HCT116 (cell line): ENCODE measurements around the gene ARID5A. TPM values are rescaled to one million over a fixed set of nuclear protein-coding genes. Genes with fewer than 3 reads are reported as not detected.

Source experiments
- ATAC-seq: fragments of 200-7000 bp; cut with Tn5 transposase; 2 replicates; pipeline ENCODE4 v1.9.1; 2020; ENCODE audit warnings: mild to moderate bottlenecking, moderate library complexity
- BruUV-seq: library from RNA; stranded (reverse); fragments of 400-500 nt; replicated peaks from 2 replicates; lab custom pipeline; 2021; lab: Mats Ljungman, UMichigan
- CTCF ChIA-PET: fragments of 300-600 bp; sonication (Branson Sonifier 250); formaldehyde crosslinking; loops from one replicate; lab custom pipeline; 2021; ENCODE audit warnings: antibody characterized with exemption; lab: Charles Lee
- POLR2A ChIA-PET: fragments of 300-600, 350-600 bp; sonication (Branson Sonifier 250); formaldehyde crosslinking; loops from one replicate; lab custom pipeline; 2021; ENCODE audit warnings: antibody characterized with exemption; lab: Charles Lee
- RAD21 ChIA-PET, 2 experiments: fragments of 300-600 bp; sonication (Branson Sonifier 250); formaldehyde crosslinking; loops; one replicate each; lab custom pipeline; 2023; ENCODE audit warnings: low total read pairs in 2 of 2; ENCODE audit not compliant: uncharacterized antibody in 2 of 2, unreplicated experiment in 2 of 2, low non-redundant PET in 1 of 2; lab: Charles Lee
- DNase-seq: peaks from one replicate; pipeline ENCODE4 v3.0.0-alpha.2; 2010; ENCODE audit warnings: low read depth, low spot score
- H2AFZ ChIP-seq: fragments of 200-600 bp; shearing (Covaris generic), sonication (generic); 2 replicates; pipeline ENCODE4 v1.6.1; 2017; ENCODE audit warnings: low read depth, mixed run types, mixed read lengths, antibody characterized with exemption, low read length; ENCODE audit not compliant: poor library complexity, severe bottlenecking
- H3K27ac ChIP-seq: 2 replicates; pipeline ENCODE4 v1.5.1; 2012; ENCODE audit warnings: low read depth, low read length
- H3K27me3 ChIP-seq: fragments of 200-600 bp; sonication (generic); 2 replicates; pipeline ENCODE4 v1.6.1; 2016; ENCODE audit warnings: mixed run types, low read length, mixed read lengths; ENCODE audit not compliant: insufficient read depth
- H3K36me3 ChIP-seq, 2 experiments: fragments of 200-500 bp in 1 of 2; fragments of 200-600 bp in 1 of 2; sonication (Bioruptor generic) in 1 of 2; sonication (generic) in 1 of 2; 2 replicates each; pipeline versions ENCODE4 v1.5.1 to v1.6.1; 2014 to 2016; ENCODE audit warnings: low read length in 2 of 2, inconsistent platforms in 1 of 2, mixed read lengths in 1 of 2, mixed run types in 1 of 2; ENCODE audit not compliant: insufficient read depth in 2 of 2, control insufficient read depth in 1 of 2
- H3K4me1 ChIP-seq, 2 experiments: fragments of 200-600 bp in 1 of 2; sonication (generic) in 1 of 2; 2 replicates each; pipeline versions ENCODE4 v1.5.1 to v1.6.1; 2012 to 2017; ENCODE audit warnings: low read length in 2 of 2, inconsistent platforms in 1 of 2, mild to moderate bottlenecking in 1 of 2, mixed read lengths in 1 of 2, mixed run types in 1 of 2, moderate library complexity in 1 of 2; ENCODE audit not compliant: insufficient read depth in 2 of 2, control insufficient read depth in 1 of 2
- H3K4me2 ChIP-seq: fragments of 200-600 bp; sonication (generic); 2 replicates; pipeline ENCODE4 v1.6.1; 2017; ENCODE audit warnings: mixed run types, low read length, mixed read lengths
- H3K4me3 ChIP-seq, 2 experiments: fragments of 200-600 bp in 1 of 2; sonication (generic) in 1 of 2; replicated peaks in 1 of 2; 2 replicates each; pipeline ENCODE4 v1.5.1; 2011 to 2016; ENCODE audit warnings: low read length in 2 of 2, control low read depth in 1 of 2, low read depth in 1 of 2, mild to moderate bottlenecking in 1 of 2, mixed read lengths in 1 of 2, mixed run types in 1 of 2
- H3K79me2 ChIP-seq: fragments of 200-600 bp; sonication (generic); 2 replicates; pipeline ENCODE4 v1.6.1; 2017; ENCODE audit warnings: mild to moderate bottlenecking, mixed run types, low read length, moderate library complexity, mixed read lengths; ENCODE audit not compliant: insufficient read depth
- H3K9ac ChIP-seq: fragments of 200-600 bp; sonication (generic); 2 replicates; pipeline ENCODE4 v1.6.1; 2016; ENCODE audit warnings: low read length, mixed read lengths
- H3K9me2 ChIP-seq: fragments of 200-600 bp; sonication (generic), shearing (Covaris generic); 2 replicates; pipeline ENCODE4 v1.6.1; 2017; ENCODE audit warnings: mixed run types, mild to moderate bottlenecking, moderate library complexity; ENCODE audit not compliant: insufficient read depth
- H3K9me3 ChIP-seq, 2 experiments: fragments of 200-500 bp in 1 of 2; fragments of 200-600 bp in 1 of 2; sonication (Bioruptor generic) in 1 of 2; sonication (generic) in 1 of 2; 2 replicates each; pipeline ENCODE4 v1.6.1; 2014 to 2017; ENCODE audit warnings: low read length in 2 of 2, mixed read lengths in 2 of 2, inconsistent platforms in 1 of 2, low read depth in 1 of 2, mild to moderate bottlenecking in 1 of 2, mixed run types in 1 of 2, moderate library complexity in 1 of 2; ENCODE audit not compliant: control insufficient read depth in 1 of 2, insufficient read depth in 1 of 2
- H4K20me1 ChIP-seq: fragments of 200-600 bp; sonication (generic), shearing (Covaris generic); 2 replicates; pipeline ENCODE4 v1.6.1; 2017; ENCODE audit warnings: mixed run types, mild to moderate bottlenecking, moderate library complexity; ENCODE audit not compliant: insufficient read depth
- CEBPB ChIP-seq: IDR thresholded peaks from 2 replicates; pipeline ENCODE4 v1.6.1; 2012; ENCODE audit warnings: low read depth
- EZH2phosphoT487 ChIP-seq: fragments of 200-600 bp; IDR thresholded peaks from 2 replicates; pipeline ENCODE4 v1.6.1; 2018; ENCODE audit warnings: antibody characterized with exemption, borderline replicate concordance
- POLR2A ChIP-seq: IDR thresholded peaks from 2 replicates; pipeline ENCODE4 v1.7.0; 2011; ENCODE audit warnings: borderline replicate concordance; ENCODE audit not compliant: insufficient read depth, insufficient read length; ENCODE audit errors: extremely low read depth
- REST ChIP-seq: IDR thresholded peaks from 2 replicates; pipeline ENCODE4 v1.6.1; 2012; ENCODE audit warnings: low read depth
- ZBTB33 ChIP-seq: IDR thresholded peaks from 2 replicates; pipeline ENCODE4 v1.6.1; 2011; ENCODE audit warnings: mild to moderate bottlenecking, low read length, moderate library complexity; ENCODE audit not compliant: insufficient replicate concordance; ENCODE audit errors: extremely low read depth
- ZNF274 ChIP-seq: fragments of 200-500 bp; sonication (Bioruptor generic); IDR thresholded peaks from 2 replicates; pipeline ENCODE4 v1.6.1; 2014; ENCODE audit warnings: mild to moderate bottlenecking, low read depth, low read length, inconsistent platforms
- intact Hi-C: fragments of 100-400 bp; cut with micrococcal nuclease; formaldehyde crosslinking; loops from 2 replicates; pipeline ENCODE4 v1.10.0; 2022
- total RNA-seq: library from RNA; stranded (reverse); gene quantifications from one replicate; pipeline ENCODE4 v1.2.1, GENCODE V29; 2021; ENCODE audit not compliant: unreplicated experiment

The ARID5A gene
- total RNA-seq, 1 experiment from 2014 or later = 8.2 TPM

- no peak overlapping the region for H2AFZ ChIP-seq
- DNase-seq = no peak
- RAD21 ChIA-PET = no interaction called here
- no peaks in the 10 kb centered on the region for H4K20me1 ChIP-seq
- H3K36me3 ChIP-seq = no peaks in the 10 kb centered on the region
- intact Hi-C loops = loop anchor here (5.0 kb wide), 2 partner anchors 169 to 234 kb away; partner anchors contain the start of gene NCAPH
- H3K4me1 ChIP-seq = peaks cover 17 to 57% of the 10 kb centered on the region in 2 experiments
- H3K9me3 ChIP-seq = no peaks in the 10 kb centered on the region
- no peaks in the 10 kb centered on the region for H3K9me2 ChIP-seq
- H3K27me3 ChIP-seq = no peaks in the 10 kb centered on the region; the same call in 1 of the 2 replicates
- POLR2A ChIA-PET = interaction anchor here (0.6 to 1.4 kb wide), 2 partner anchors 11 to 79 kb away, joined by 3 read pairs; no protein-coding TSS in a partner anchor
- H3K4me3 ChIP-seq = no peak overlapping the region
- CTCF ChIA-PET = interaction anchor here (1.1 to 2.8 kb wide), 2 partner anchors 10 to 98 kb away, joined by 3 to 9 read pairs; no protein-coding TSS in a partner anchor
- TF ChIP-seq EZH2phosphoT487 = no peak
- no peak for TF ChIP-seq ZBTB33
- no peak for TF ChIP-seq POLR2A
- TF ChIP-seq ZNF274 = no peak
- no peak for TF ChIP-seq REST
- TF ChIP-seq CEBPB = no peak
- H3K4me2 ChIP-seq = peak overlapping the region; percentile 55
- H3K9ac ChIP-seq = no peak overlapping the region
- no TSS peak for BruUV-seq
- no peak overlapping the region for H3K27ac ChIP-seq
- no peak for ATAC-seq
- H3K79me2 ChIP-seq = no peaks in the 10 kb centered on the region
Observed at GRCh38 chr2:96506016-96506906, 30.3 kb upstream of the ARID5A start.
